CD14-positive monocyte (primary cell): ENCODE measurements around the gene SERPINB11. TPM values are rescaled to one million over a fixed set of nuclear protein-coding genes. Genes with fewer than 3 reads are reported as not detected.

Experiments
- DNase-seq, 3 donors: peaks; one replicate each; pipeline ENCODE4 v3.0.0-alpha.2; 2011 to 2022
- H2AFZ ChIP-seq: 2 replicates; pipeline ENCODE4 v1.6.0; 2012; ENCODE audit warnings: mild to moderate bottlenecking, low read depth, low read length, inconsistent platforms; ENCODE audit not compliant: insufficient read depth, poor library complexity, severe bottlenecking
- H3K27ac ChIP-seq, 2 donors: 1 replicate in 1 of 2; 2 replicates in 1 of 2; pipeline ENCODE4 v1.5.1; 2012 to 2013; ENCODE audit warnings: low read length in 2 of 2, control low read depth in 1 of 2, inconsistent platforms in 1 of 2, low read depth in 1 of 2, mild to moderate bottlenecking in 1 of 2
- H3K27me3 ChIP-seq, 2 donors: one replicate each; pipeline versions ENCODE4 v1.6.0 to v1.6.1; 2011 to 2013; ENCODE audit warnings: low read length in 2 of 2; ENCODE audit not compliant: control insufficient read depth in 2 of 2, insufficient read depth in 2 of 2
- H3K36me3 ChIP-seq, 2 donors: replicated peaks in 1 of 2; 1 replicate in 1 of 2; 2 replicates in 1 of 2; pipeline versions ENCODE4 v1.5.1 to v1.6.1; 2012 to 2013; ENCODE audit warnings: low read length in 2 of 2, control low read depth in 1 of 2, inconsistent platforms in 1 of 2, mild to moderate bottlenecking in 1 of 2; ENCODE audit not compliant: insufficient read depth in 2 of 2, control insufficient read depth in 1 of 2
- H3K4me1 ChIP-seq, 2 donors: 1 replicate in 1 of 2; 2 replicates in 1 of 2; pipeline versions ENCODE4 v1.5.1 to v1.6.1; 2012 to 2013; ENCODE audit warnings: low read length in 2 of 2, control low read depth in 1 of 2, inconsistent platforms in 1 of 2, mild to moderate bottlenecking in 1 of 2, moderate library complexity in 1 of 2; ENCODE audit not compliant: insufficient read depth in 2 of 2, control insufficient read depth in 1 of 2
- H3K4me2 ChIP-seq: replicated peaks from 2 replicates; pipeline ENCODE3; 2012; ENCODE audit warnings: low read length, moderate library complexity, mild to moderate bottlenecking; ENCODE audit not compliant: poor library complexity, severe bottlenecking; ENCODE audit errors: extremely low read depth
- H3K4me3 ChIP-seq, 3 experiments: fragments of 200-600 bp in 1 of 3; sonication (generic) in 1 of 3; replicated peaks in 1 of 3; 1 replicate in 2 of 3; 2 replicates in 1 of 3; pipeline ENCODE4 v1.5.1; 2011 to 2013; ENCODE audit warnings: low read length in 3 of 3, mild to moderate bottlenecking in 3 of 3, control low read depth in 2 of 3, low read depth in 2 of 3, inconsistent platforms in 1 of 3, moderate library complexity in 1 of 3
- H3K79me2 ChIP-seq: 2 replicates; pipeline ENCODE4 v1.6.0; 2012; ENCODE audit warnings: mild to moderate bottlenecking, control low read depth, inconsistent platforms, low read length, moderate library complexity; ENCODE audit not compliant: insufficient read depth
- H3K9ac ChIP-seq: 2 replicates; pipeline ENCODE4 v1.6.0; 2017; ENCODE audit warnings: low read length, mild to moderate bottlenecking; ENCODE audit not compliant: insufficient read depth, poor library complexity, severe bottlenecking
- H3K9me3 ChIP-seq, 2 donors: replicated peaks in 1 of 2; 1 replicate in 1 of 2; 2 replicates in 1 of 2; pipeline versions ENCODE4 v1.5.1 to v1.6.1; 2012 to 2013; ENCODE audit warnings: low read length in 2 of 2, control low read depth in 1 of 2; ENCODE audit not compliant: control insufficient read depth in 1 of 2, insufficient read depth in 1 of 2
- H4K20me1 ChIP-seq: 2 replicates; pipeline ENCODE4 v1.6.0; 2012; ENCODE audit warnings: mild to moderate bottlenecking, low read length, control low read depth, moderate library complexity; ENCODE audit not compliant: insufficient read depth
- H3K27ac Mint-ChIP-seq, 7 donors: one replicate each; pipeline ENCODE4 v1.8.0; 2020; ENCODE audit warnings: mild to moderate bottlenecking in 7 of 7, mixed read lengths in 7 of 7, moderate library complexity in 6 of 7, inconsistent platforms in 2 of 7
- H3K27me3 Mint-ChIP-seq, 3 donors: one replicate each; pipeline ENCODE4 v1.8.0; 2021 to 2022; ENCODE audit warnings: low read depth in 3 of 3, mild to moderate bottlenecking in 3 of 3, mixed read lengths in 3 of 3, moderate library complexity in 3 of 3, inconsistent platforms in 1 of 3
- H3K36me3 Mint-ChIP-seq, 2 donors: one replicate each; pipeline ENCODE4 v1.8.0; 2020; ENCODE audit warnings: mixed read lengths in 2 of 2, inconsistent platforms in 1 of 2, mild to moderate bottlenecking in 1 of 2
- H3K4me1 Mint-ChIP-seq: one replicate; pipeline ENCODE4 v1.8.0; 2020; ENCODE audit warnings: mild to moderate bottlenecking, mixed read lengths
- H3K4me3 Mint-ChIP-seq, 2 donors: one replicate each; pipeline ENCODE4 v1.8.0; 2020; ENCODE audit warnings: mild to moderate bottlenecking in 2 of 2, mixed read lengths in 2 of 2, moderate library complexity in 1 of 2
- H3K9me3 Mint-ChIP-seq, 7 donors: one replicate each; pipeline ENCODE4 v1.8.0; 2020 to 2022; ENCODE audit warnings: mixed read lengths in 7 of 7, mild to moderate bottlenecking in 6 of 7, moderate library complexity in 6 of 7, inconsistent platforms in 2 of 7
- WGBS: methylation state at CpG from one replicate; pipeline ENCODE4 v1.1.5; 2013; ENCODE audit warnings: missing lambda C conversion rate; ENCODE audit not compliant: insufficient coverage; 5-methylcytosine and 5-hydroxymethylcytosine counted together
- intact Hi-C, 2 donors: fragments of 100-400 bp; cut with micrococcal nuclease; formaldehyde crosslinking; loops; one replicate each; pipeline versions ENCODE4 v1.15.0 to v1.15.1; 2023
- polyA plus RNA-seq, 3 donors: library from polyadenylated mRNA; depleted of rRNA in 1 of 3; unstranded in 2 of 3; stranded (reverse) in 1 of 3; fragments of 300-500 nt in 2 of 3; fragments of >200 nt in 1 of 3; fragmentation: Illumina TruSeq in 2 of 3; gene quantifications; 1 replicate in 2 of 3; 2 replicates in 1 of 3; pipeline ENCODE4 v1.2.3, GENCODE V29; 2012 to 2021
- TF ChIP-seq, protein P1 (sequence below): fragments of 200-600 bp; IDR thresholded peaks from one replicate; pipeline ENCODE4 v1.8.0; 2022; ENCODE audit warnings: antibody characterized with exemption, mild to moderate bottlenecking

SERPINB11 gene
- polyA plus RNA-seq, 3 donors: not detected

DNA sequence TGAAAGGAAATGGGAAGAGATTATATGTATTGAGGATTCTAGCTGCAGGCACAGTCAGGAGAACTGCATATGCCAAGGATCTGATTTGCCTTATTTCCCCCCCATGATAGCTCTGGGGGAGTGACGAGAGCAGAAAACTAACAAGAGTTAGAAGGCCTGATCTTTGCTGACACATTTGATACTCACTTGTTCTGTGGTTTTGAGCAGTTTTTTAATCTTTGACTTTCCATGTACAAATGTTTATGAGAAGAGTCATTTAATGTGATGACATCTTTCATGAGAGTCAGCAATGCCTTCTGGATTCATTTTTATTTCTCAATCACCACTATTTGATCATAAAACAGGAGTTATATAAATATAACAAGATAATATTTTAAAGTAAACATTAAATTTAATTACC, 59.8 kb downstream of the SERPINB11 start:
- WGBS: no CpG with 5 or more reads among the region's 1 CpG
- no peak overlapping the region for H3K27ac Mint-ChIP-seq
- Histone ChIP-seq H3K27ac (no peak overlapping the region), H3K9ac (no peak overlapping the region), H3K9me3 (peaks cover 17 to 21% of the 10 kb centered on the region in 2 donors), H3K79me2 (no peaks in the 10 kb centered on the region), H3K27me3 (peaks cover 0 to 5% of the 10 kb centered on the region in 2 donors), H3K36me3 (no peaks in the 10 kb centered on the region), H3K4me3 (no peak overlapping the region), H3K4me1 (no peaks in the 10 kb centered on the region), H4K20me1 (no peaks in the 10 kb centered on the region), H2AFZ (no peak overlapping the region), H3K4me2 (no peak overlapping the region)
- peaks cover 0 to 7% (median 2%) of the 10 kb centered on the region in 3 donors for H3K27me3 Mint-ChIP-seq
- H3K4me1 Mint-ChIP-seq: no peaks in the 10 kb centered on the region
- peaks cover 16 to 30% (median 22%) of the 10 kb centered on the region in 7 donors for H3K9me3 Mint-ChIP-seq
- H3K4me3 Mint-ChIP-seq: no peak overlapping the region
- no peaks in the 10 kb centered on the region for H3K36me3 Mint-ChIP-seq
- intact Hi-C loops: no loop called here
- DNase-seq: no peak
- TF ChIP-seq, protein P1, sequence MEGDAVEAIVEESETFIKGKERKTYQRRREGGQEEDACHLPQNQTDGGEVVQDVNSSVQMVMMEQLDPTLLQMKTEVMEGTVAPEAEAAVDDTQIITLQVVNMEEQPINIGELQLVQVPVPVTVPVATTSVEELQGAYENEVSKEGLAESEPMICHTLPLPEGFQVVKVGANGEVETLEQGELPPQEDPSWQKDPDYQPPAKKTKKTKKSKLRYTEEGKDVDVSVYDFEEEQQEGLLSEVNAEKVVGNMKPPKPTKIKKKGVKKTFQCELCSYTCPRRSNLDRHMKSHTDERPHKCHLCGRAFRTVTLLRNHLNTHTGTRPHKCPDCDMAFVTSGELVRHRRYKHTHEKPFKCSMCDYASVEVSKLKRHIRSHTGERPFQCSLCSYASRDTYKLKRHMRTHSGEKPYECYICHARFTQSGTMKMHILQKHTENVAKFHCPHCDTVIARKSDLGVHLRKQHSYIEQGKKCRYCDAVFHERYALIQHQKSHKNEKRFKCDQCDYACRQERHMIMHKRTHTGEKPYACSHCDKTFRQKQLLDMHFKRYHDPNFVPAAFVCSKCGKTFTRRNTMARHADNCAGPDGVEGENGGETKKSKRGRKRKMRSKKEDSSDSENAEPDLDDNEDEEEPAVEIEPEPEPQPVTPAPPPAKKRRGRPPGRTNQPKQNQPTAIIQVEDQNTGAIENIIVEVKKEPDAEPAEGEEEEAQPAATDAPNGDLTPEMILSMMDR: no peak

DNA sequence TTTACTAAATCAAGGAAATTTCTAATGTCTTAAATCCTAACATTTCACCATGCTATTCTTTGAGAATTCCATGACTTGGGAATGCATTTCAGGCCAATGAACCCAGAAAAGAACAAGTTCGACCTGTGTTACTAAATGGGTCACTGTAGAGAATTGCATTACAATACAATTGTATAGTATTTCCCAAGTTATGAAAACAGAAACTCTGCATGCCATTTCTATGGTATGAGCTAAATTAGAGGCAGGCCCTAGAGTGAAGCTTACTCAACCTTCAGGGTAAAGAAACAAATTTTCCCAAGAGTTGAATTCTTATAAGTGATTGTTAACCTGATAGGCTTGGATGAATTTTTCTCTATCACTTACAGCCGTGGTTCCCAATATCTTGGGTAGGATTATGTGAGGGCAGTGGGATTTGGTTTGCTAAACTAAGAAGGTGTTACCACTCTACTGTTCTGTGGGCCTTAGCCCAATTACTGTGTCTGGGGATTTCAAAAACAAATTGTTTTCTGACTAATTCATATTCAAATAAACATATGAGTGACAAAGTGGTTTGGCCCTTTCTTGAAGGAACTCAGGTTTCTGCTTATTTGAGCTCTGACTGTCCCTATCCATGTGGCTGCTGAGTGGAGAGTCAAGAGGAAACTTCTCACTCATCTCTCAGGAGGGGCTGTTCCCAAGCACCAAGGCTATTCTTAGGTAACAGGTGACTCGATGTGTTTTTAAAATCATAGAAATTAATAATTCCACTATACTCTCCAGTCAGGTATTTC, 61.3 kb downstream of the SERPINB11 start:
- Histone ChIP-seq H3K4me3 (no peak overlapping the region), H3K9ac (no peak overlapping the region), H3K36me3 (no peaks in the 10 kb centered on the region), H3K9me3 (peaks cover 17 to 21% of the 10 kb centered on the region in 2 donors), H3K4me1 (no peaks in the 10 kb centered on the region), H3K4me2 (no peak overlapping the region), H3K27me3 (peaks cover 5 to 7% of the 10 kb centered on the region in 2 donors), H4K20me1 (no peaks in the 10 kb centered on the region), H2AFZ (no peak overlapping the region), H3K27ac (no peak overlapping the region), H3K79me2 (no peaks in the 10 kb centered on the region)
- TF ChIP-seq, protein P1: no peak
- H3K27ac Mint-ChIP-seq: no peak overlapping the region
- H3K36me3 Mint-ChIP-seq: no peaks in the 10 kb centered on the region
- DNase-seq: no peak
- intact Hi-C loops: no loop called here
- H3K9me3 Mint-ChIP-seq: peaks cover 18 to 29% (median 22%) of the 10 kb centered on the region in 7 donors
- H3K27me3 Mint-ChIP-seq: peaks cover 2 to 10% (median 8%) of the 10 kb centered on the region in 3 donors
- no CpG with 5 or more reads among the region's 3 CpGs for WGBS
- no peak overlapping the region for H3K4me3 Mint-ChIP-seq
- no peaks in the 10 kb centered on the region for H3K4me1 Mint-ChIP-seq
